GM23338 (cell line): ENCODE measurements around the gene DOCK1. TPM values are rescaled to one million over a fixed set of nuclear protein-coding genes. Genes with fewer than 3 reads are reported as not detected.
A peak's percentile ranks its signal among the peaks of the same experiment; 100 is the strongest.

Experiments used
- ATAC-seq: fragments of 200-7000 bp; cut with Tn5 transposase; 3 replicates; pipeline ENCODE4 v1.9.1; 2020
- DNase-seq: peaks from one replicate; pipeline ENCODE4 v3.0.0-alpha.2; 2015; ENCODE audit warnings: low spot score
- H2AFZ ChIP-seq: fragments of 200-600 bp; sonication (generic); 2 replicates; pipeline ENCODE4 v1.8.0; 2016; ENCODE audit warnings: antibody characterized with exemption, mild to moderate bottlenecking, moderate library complexity
- H3F3A ChIP-seq: fragments of 200-600 bp; sonication (generic); replicated peaks from 2 replicates; pipeline ENCODE4 v1.8.0; 2017; ENCODE audit warnings: antibody characterized with exemption, mixed run types, low read depth
- H3K27ac ChIP-seq: fragments of 200-600 bp; sonication (generic); 2 replicates; pipeline ENCODE4 v1.6.1; 2016; ENCODE audit warnings: low read depth
- H3K27me3 ChIP-seq: fragments of 200-600 bp; sonication (generic); 2 replicates; pipeline ENCODE4 v1.8.0; 2016; ENCODE audit warnings: mild to moderate bottlenecking, mixed run types, moderate library complexity; ENCODE audit not compliant: insufficient read depth
- H3K36me3 ChIP-seq: fragments of 200-600 bp; sonication (generic); 2 replicates; pipeline ENCODE4 v1.8.0; 2016; ENCODE audit warnings: mild to moderate bottlenecking; ENCODE audit not compliant: insufficient read depth
- H3K4me1 ChIP-seq: fragments of 200-600 bp; sonication (generic); 2 replicates; pipeline ENCODE4 v1.8.0; 2016; ENCODE audit warnings: mild to moderate bottlenecking, moderate library complexity; ENCODE audit not compliant: insufficient read depth
- H3K4me2 ChIP-seq: fragments of 200-600 bp; sonication (generic); 2 replicates; pipeline ENCODE4 v1.7.1; 2017; ENCODE audit warnings: mixed run types
- H3K4me3 ChIP-seq: fragments of 200-600 bp; sonication (generic); 2 replicates; pipeline ENCODE4 v1.6.1; 2016; ENCODE audit warnings: mixed run types
- H3K79me2 ChIP-seq: fragments of 200-600 bp; sonication (generic); replicated peaks from 2 replicates; pipeline ENCODE4 v1.8.0; 2017; ENCODE audit warnings: mild to moderate bottlenecking; ENCODE audit not compliant: insufficient read depth
- H3K9me2 ChIP-seq: fragments of 200-600 bp; sonication (generic); 2 replicates; pipeline ENCODE4 v1.8.0; 2017; ENCODE audit not compliant: insufficient read depth
- H4K20me1 ChIP-seq: fragments of 200-600 bp; sonication (generic); replicated peaks from 2 replicates; pipeline ENCODE4 v1.8.0; 2017; ENCODE audit warnings: mild to moderate bottlenecking; ENCODE audit not compliant: insufficient read depth
- H3K27ac Mint-ChIP-seq: 2 replicates; pipeline ENCODE4 v1.8.0; 2020; ENCODE audit warnings: inconsistent platforms, mild to moderate bottlenecking, moderate library complexity, mixed read lengths
- H3K27me3 Mint-ChIP-seq: 3 replicates; pipeline ENCODE4 v1.8.0; 2022; ENCODE audit warnings: low read depth, mild to moderate bottlenecking, moderate library complexity, mixed read lengths, inconsistent platforms; ENCODE audit not compliant: insufficient read depth, poor library complexity
- H3K36me3 Mint-ChIP-seq: 3 replicates; pipeline ENCODE4 v1.8.0; 2021; ENCODE audit warnings: low read depth, mild to moderate bottlenecking, inconsistent platforms, moderate library complexity, mixed read lengths
- H3K4me1 Mint-ChIP-seq: 3 replicates; pipeline ENCODE4 v1.8.0; 2020; ENCODE audit warnings: mild to moderate bottlenecking, inconsistent platforms, mixed read lengths
- H3K4me3 Mint-ChIP-seq: 3 replicates; pipeline ENCODE4 v1.8.0; 2021; ENCODE audit warnings: moderate library complexity, mild to moderate bottlenecking, inconsistent platforms, mixed read lengths
- H3K9me3 Mint-ChIP-seq: 3 replicates; pipeline ENCODE4 v1.8.0; 2020; ENCODE audit warnings: moderate library complexity, mild to moderate bottlenecking, inconsistent platforms, mixed read lengths
- CREB1 ChIP-seq: fragments of 250-450 bp; sonication (Bioruptor Pico); IDR thresholded peaks from 2 replicates; pipeline ENCODE4 v1.5.0; 2020; ENCODE audit warnings: low read depth, mild to moderate bottlenecking, moderate library complexity
- CTCF ChIP-seq, 2 experiments: fragments of 200-600 bp in 1 of 2; sonication (generic) in 1 of 2; conservative IDR thresholded peaks; 2 replicates each; pipeline versions ENCODE4 v1.5.1 to v1.6.1; 2016 to 2017; ENCODE audit warnings: antibody characterized with exemption in 2 of 2, low read depth in 2 of 2, mild to moderate bottlenecking in 2 of 2, moderate library complexity in 1 of 2
- ETS1 ChIP-seq: IDR thresholded peaks from 2 replicates; pipeline ENCODE4 v1.6.1; 2016; ENCODE audit warnings: antibody characterized with exemption
- EZH2 ChIP-seq: fragments of 200-600 bp; sonication (generic); IDR thresholded peaks from one replicate; pipeline ENCODE4 v1.8.0; 2017; ENCODE audit warnings: antibody characterized with exemption, mild to moderate bottlenecking, low read depth; ENCODE audit not compliant: unreplicated experiment
- EZH2phosphoT487 ChIP-seq: fragments of 200-600 bp; sonication (generic); IDR thresholded peaks from one replicate; pipeline ENCODE4 v1.8.1; 2018; ENCODE audit warnings: antibody characterized with exemption; ENCODE audit not compliant: unreplicated experiment
- JUNB ChIP-seq: IDR thresholded peaks from one replicate; pipeline ENCODE4 v1.6.1; 2016; ENCODE audit warnings: antibody characterized with exemption; ENCODE audit not compliant: unreplicated experiment
- REST ChIP-seq: IDR thresholded peaks from one replicate; pipeline ENCODE4 v1.6.1; 2018; ENCODE audit warnings: antibody characterized with exemption; ENCODE audit not compliant: unreplicated experiment
- STAT1 ChIP-seq: IDR thresholded peaks from one replicate; pipeline ENCODE4 v1.6.1; 2016; ENCODE audit warnings: antibody characterized with exemption; ENCODE audit not compliant: unreplicated experiment
- ZNF114 ChIP-seq: fragments of 250-450 bp; sonication (Bioruptor Pico); IDR thresholded peaks from 2 replicates; pipeline ENCODE4 v1.5.0; 2020; ENCODE audit warnings: mild to moderate bottlenecking, moderate library complexity
- ZNF331 ChIP-seq: fragments of 250-450 bp; sonication (Bioruptor Pico); IDR thresholded peaks from 2 replicates; pipeline ENCODE4 v1.5.0; 2020; ENCODE audit warnings: low read depth, mild to moderate bottlenecking, moderate library complexity
- ZNF462 ChIP-seq: fragments of 250-450 bp; sonication (Bioruptor Pico); IDR thresholded peaks from 2 replicates; pipeline ENCODE4 v1.5.0; 2020; ENCODE audit warnings: mild to moderate bottlenecking, moderate library complexity
- polyA plus RNA-seq: library from polyadenylated mRNA; unstranded; fragments of >200 nt; fragmentation: Nextera tagmentation; extraction: Ambion mirVana; gene quantifications from 2 replicates; pipeline ENCODE4 v1.2.1, GENCODE V29; 2016
- total RNA-seq: library from RNA; depleted of rRNA; stranded (reverse); fragments of >200 nt; shearing (Covaris generic); gene quantifications from 2 replicates; pipeline ENCODE4 v1.2.3, GENCODE V29; 2014

DOCK1 gene
- total and polyA plus RNA-seq, 2 experiments from 2014 or later, result 13.2 to 55.3 TPM

GRCh38 chr10:126910798-126911197, 5.6 kb downstream of the DOCK1 start (continued):
- TF ChIP-seq REST (no peak), STAT1 (no peak), ZNF114 (CRISPR knock-in tag) (no peak), ZNF331 (CRISPR knock-in tag) (no peak)

- no peak overlapping the region for H3K27ac Mint-ChIP-seq
- Histone ChIP-seq H3K27me3 (no peaks in the 10 kb centered on the region), H3K79me2 (peaks cover 99% of the 10 kb centered on the region), H3K4me2 (peak overlapping the region; percentile 51), H3K9me2 (no peaks in the 10 kb centered on the region), H3K27ac (no peak overlapping the region), H4K20me1 (peaks cover 48% of the 10 kb centered on the region), H3F3A (no peaks in the 10 kb centered on the region), H2AFZ (no peak overlapping the region), H3K4me1 (peaks cover 26% of the 10 kb centered on the region), H3K36me3 (no peaks in the 10 kb centered on the region), H3K4me3 (no peak overlapping the region)
- ATAC-seq (no peak), DNase-seq (no peak)
- no peak overlapping the region for H3K4me3 Mint-ChIP-seq
- TF ChIP-seq STAT1 (no peak), CTCF (conservative IDR thresholded peaks at IDR 0.05; ENCODE audit: low read depth in 2 of 2) (no peak), EZH2phosphoT487 (no peak), ZNF114 (CRISPR knock-in tag) (no peak), ETS1 (no peak), EZH2 (no peak), JUNB (no peak), ZNF462 (CRISPR knock-in tag) (no peak), CREB1 (CRISPR knock-in tag) (no peak)
- no peaks in the 10 kb centered on the region; the same call in 1 of the 3 replicates for H3K9me3 Mint-ChIP-seq
- peaks cover 11% of the 10 kb centered on the region for H3K27me3 Mint-ChIP-seq
- peaks cover 9% of the 10 kb centered on the region for H3K36me3 Mint-ChIP-seq
- H3K4me1 Mint-ChIP-seq, result peaks cover 40% of the 10 kb centered on the region
Measured at GRCh38 chr10:126911301-126911700, 6.1 kb downstream of the DOCK1 start.
